ENCODE results near the gene WHAMM.
"Not testable (repeated sequence)": the region's sequence is repeated elsewhere in the genome, so short reads cannot be mapped to it uniquely, and the experiment has no call there.

Gene WHAMM, protein sequence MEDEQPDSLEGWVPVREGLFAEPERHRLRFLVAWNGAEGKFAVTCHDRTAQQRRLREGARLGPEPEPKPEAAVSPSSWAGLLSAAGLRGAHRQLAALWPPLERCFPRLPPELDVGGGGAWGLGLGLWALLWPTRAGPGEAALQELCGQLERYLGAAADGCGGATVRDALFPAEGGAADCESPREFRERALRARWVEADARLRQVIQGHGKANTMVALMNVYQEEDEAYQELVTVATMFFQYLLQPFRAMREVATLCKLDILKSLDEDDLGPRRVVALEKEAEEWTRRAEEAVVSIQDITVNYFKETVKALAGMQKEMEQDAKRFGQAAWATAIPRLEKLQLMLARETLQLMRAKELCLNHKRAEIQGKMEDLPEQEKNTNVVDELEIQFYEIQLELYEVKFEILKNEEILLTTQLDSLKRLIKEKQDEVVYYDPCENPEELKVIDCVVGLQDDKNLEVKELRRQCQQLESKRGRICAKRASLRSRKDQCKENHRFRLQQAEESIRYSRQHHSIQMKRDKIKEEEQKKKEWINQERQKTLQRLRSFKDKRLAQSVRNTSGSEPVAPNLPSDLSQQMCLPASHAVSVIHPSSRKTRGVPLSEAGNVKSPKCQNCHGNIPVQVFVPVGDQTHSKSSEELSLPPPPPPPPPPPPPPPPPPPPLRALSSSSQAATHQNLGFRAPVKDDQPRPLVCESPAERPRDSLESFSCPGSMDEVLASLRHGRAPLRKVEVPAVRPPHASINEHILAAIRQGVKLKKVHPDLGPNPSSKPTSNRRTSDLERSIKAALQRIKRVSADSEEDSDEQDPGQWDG

GRCh38 chr15:82809308-82810060 lies at the start of gene WHAMM:
WHAMM (plus strand) TSS chr15:82809628; CDS start chr15:82809727, 99 bp downstream.
- peak; percentile 87 for DNase-seq

GRCh38 chr15:82763361-82764116 lies 45.9 kb upstream of the WHAMM start:
- no peak for DNase-seq

DNA sequence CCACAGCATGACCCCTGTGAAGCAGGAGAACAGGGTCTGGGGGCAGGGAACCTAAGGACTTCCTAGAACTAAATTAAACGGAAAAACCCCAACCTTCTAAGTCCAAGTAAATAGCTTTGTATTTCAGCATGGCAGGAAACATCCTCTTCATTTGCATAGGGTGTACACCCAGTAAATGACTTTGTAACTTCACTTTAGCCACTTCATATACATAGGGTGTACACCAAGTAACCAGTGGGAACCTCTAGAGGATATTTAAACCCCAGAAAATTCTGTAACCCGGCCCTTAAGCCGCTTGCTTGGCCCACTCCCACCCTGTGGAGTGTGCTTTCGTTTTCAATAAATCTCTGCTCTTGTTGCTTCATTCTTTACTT lies 45.3 kb upstream of the WHAMM start:
- no peak for DNase-seq

DNA sequence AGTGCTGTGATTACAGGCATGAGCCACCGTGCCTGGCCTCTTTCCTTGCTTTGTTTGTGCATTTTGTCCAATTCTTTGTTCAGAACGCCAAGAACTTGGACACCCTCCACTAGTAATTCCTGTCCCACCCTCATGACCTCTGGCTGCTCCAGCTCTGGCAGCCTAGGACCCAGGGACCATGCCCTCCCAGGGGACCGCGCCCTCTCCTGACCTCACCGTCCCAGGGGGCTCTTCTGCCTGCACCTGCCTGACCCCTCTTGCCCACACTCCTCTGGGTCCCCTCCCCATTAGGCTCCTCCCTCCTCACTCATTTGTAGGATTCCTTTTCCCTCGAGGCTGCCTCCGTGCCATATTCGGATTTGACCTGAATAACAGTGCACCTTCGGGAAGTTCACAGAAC lies 44.7 kb upstream of the WHAMM start:
- DNase-seq: no peak

GRCh38 chr15:82766201-82766600 lies 43.2 kb upstream of the WHAMM start:
- DNase-seq: not testable (repeated sequence)

- no peak for DNase-seq
These were observed 42.1 kb upstream of the WHAMM start for GRCh38 chr15:82767163-82767829.

DNA sequence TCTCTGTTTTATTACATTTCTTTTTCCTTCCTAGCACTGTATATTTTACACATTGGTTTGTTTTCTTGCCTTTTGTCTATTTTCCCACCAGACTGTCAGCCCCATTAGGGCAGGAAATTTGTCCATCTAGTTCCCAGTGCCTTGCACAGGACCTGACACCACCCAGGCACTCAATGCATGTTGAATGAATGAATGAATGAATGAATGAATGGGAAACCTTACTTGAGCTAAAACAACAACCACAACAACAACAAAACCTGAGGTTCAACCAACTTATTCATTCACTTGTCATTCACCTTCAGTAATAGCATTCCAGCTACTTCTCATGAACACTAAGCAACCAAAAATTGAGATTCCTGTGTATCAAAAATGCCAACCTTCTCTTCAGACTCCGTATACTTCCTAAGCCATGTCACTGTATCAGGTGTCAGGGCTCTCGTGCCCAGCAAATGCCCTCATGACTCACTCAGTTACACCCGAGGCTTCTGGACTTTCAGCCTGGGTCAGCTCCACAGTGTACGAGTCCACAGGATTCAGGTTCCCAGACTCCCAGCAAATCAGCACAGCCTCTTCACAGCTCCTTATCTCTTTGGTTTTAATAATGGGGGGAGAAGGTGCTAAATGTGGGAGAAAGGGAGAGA lies 40.9 kb upstream of the WHAMM start:
- DNase-seq: no peak

DNA sequence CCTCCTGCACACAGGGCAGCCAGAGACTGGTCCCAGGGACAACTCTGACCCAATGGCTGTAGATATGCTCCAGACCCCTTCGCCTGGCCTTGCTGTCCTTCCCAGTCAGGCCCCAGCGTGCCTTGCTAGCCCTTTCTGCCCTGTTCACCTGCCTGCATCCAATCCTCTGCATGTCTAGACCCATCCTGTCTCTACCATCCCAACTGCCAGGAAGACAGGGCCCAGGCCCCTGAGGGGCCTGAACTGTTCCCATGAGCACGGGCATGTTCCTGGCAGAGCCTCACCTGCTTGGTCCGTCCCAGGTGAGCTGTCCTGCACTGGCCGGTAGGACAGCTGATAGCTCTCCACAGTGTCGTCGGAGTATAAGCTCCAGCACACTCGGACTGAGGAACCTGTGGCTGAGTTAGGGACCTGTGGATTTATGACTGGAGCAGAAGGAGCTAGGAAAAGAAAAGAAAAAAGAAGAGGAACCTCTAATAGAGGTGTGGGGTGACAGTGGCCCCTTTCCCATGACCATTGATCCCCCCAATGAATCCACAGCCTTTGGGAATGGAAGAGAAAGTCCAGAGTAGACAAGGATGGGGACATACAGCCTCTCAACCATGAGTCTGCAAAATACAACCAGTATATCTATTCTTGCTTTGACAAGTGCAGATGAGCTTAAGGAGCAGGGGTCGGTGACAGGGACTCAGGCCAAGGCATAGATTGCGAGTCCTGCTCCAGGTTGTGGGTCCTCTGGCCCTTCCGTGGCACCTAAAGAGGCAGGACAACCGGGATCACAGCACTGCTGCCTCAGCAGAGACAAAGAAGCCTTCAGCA lies 37.4 kb upstream of the WHAMM start:
- DNase-seq: no peak

- no peak for DNase-seq
These were observed 34.9 kb upstream of the WHAMM start for GRCh38 chr15:82774496-82774895.

- DNase-seq: no peak
These were observed 30.7 kb upstream of the WHAMM start for GRCh38 chr15:82778755-82779154.

DNA sequence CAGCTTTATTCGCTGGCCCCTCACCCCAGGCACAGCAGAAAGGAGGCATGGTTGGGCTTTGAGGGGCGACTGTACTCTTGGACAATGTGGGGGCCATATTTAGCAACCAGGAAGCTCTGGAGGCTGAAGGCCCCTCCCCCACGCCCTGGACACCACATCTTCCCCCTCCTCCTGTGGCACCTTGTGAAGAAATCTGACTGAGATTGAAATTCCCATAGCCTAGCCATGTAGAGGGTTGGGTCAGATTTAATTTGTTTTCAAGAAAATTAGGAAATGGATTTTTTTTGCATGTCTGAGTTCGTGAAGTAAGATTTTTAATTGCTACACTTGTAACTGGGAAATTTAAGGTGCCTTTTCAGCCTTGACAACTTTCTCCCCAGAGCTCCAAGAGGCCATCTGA lies 28.1 kb upstream of the WHAMM start:
- no peak for DNase-seq

- no peak for DNase-seq
These were observed 20.9 kb upstream of the WHAMM start for GRCh38 chr15:82788496-82788895.

DNA sequence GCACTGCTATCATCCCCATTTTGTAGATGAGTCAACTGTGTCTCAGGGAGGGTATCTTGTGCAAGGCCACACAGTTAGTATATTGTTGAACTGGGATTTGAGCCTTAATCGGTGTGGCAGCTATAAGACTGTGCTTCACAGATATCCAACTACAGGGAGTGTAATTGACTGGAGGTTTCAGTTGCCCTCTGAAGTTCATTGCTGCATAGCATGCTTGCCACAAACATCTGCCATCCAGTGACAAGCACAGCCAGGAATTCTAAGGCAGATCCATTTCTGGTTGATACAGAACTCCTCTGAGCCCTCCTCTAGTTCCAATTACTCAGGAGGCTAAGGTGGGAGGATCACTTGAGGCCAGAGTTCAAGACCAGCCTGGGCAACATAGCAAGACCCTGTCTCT lies 19.9 kb upstream of the WHAMM start:
- DNase-seq: no peak

GRCh38 chr15:82790321-82790720 lies 19.1 kb upstream of the WHAMM start:
- DNase-seq: no peak

- no peak for DNase-seq
These were observed 17.4 kb upstream of the WHAMM start for GRCh38 chr15:82792068-82792467.

DNA sequence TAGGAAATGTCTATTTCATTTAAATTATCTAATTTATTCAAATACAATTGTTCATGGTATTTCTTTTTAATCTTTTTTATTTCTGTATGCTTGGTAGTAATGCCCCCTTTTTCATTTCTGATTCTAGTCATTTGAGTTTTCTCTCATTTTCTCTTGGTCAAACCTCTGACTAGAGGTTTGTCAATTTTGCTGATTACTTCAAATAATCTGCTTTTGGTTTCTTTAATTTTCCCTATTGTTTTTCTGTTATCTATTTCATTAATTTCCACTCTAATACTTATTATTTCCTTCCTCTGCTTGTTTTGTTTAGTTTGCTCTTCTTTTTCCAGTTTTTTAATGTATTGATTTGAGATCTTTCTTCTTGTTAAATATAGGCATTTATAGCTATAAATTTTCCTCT lies 15.7 kb upstream of the WHAMM start:
- DNase-seq: no peak

DNA sequence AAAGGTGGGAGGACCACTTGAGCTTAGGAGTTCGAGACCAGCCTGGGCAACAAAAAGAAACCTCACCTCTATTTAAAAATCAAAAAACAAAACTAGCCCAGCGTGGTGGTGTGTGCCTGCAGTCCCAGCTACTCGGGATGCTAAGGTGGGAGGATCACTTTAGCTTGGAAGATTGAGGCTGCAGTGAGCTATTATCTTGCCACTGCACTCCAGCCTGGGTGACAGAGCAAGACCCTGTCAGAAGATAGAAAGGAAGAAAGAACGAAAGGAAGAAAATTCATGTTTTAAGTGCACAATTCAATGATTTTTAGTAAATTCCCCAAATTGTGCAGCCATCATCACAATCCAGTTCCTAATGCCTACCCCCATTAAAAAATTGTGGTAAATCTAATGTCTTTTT lies 11.3 kb upstream of the WHAMM start:
- no peak for DNase-seq

- DNase-seq: no peak
These were observed 10.8 kb upstream of the WHAMM start for GRCh38 chr15:82798531-82799166.

GRCh38 chr15:82799183-82799841 lies 10.1 kb upstream of the WHAMM start:
- DNase-seq: no peak

DNA sequence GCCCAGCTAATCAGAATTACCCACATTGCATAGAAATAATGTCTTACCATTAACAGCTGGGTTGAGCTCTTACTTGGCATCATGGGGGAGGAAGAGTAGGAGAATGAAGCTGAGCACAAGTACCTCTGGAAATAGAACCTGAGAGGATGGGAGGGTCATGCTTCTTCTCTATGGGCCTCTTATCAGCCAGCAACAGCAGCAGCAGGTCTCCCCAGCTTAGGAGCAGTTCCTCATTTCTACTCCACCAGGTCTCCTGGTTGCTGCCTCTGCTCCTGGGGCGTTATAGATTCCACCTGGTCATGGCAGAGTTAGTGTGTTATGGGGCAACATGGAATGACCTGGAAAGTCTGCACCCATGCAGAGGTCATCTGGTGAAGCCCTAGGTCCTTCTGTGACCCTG lies 6.9 kb upstream of the WHAMM start:
- DNase-seq: no peak

Data from NCI-H446 treated with DMSO at 0.1 percent for 48 hours (cell line).